IMR-90 (cell line): ENCODE data around the gene SERPINA3. TPM values are rescaled to one million over a fixed set of nuclear protein-coding genes. Genes with fewer than 3 reads are reported as not detected.

Experiments
- ATAC-seq: fragments of 200-7000 bp; cut with Tn5 transposase; 2 replicates; pipeline ENCODE4 v1.9.1; 2020; ENCODE audit warnings: low read depth, mild to moderate bottlenecking, moderate library complexity
- BruUV-seq: library from RNA; stranded (reverse); fragments of 400-500 nt; replicated peaks from 2 replicates; lab custom pipeline; 2021; lab: Mats Ljungman, UMichigan
- CTCF ChIA-PET: fragments of 300-600 bp; formaldehyde crosslinking; extraction: SDS; loops from one replicate; lab custom pipeline; 2021; ENCODE audit warnings: antibody characterized with exemption; lab: Yijun Ruan, JAX
- POLR2A ChIA-PET: fragments of 300-600 bp; sonication (Branson Sonifier 250); formaldehyde crosslinking; loops from one replicate; lab custom pipeline; 2022; ENCODE audit warnings: antibody characterized with exemption; ENCODE audit not compliant: unreplicated experiment; lab: Charles Lee
- DNase-seq: peaks from one replicate; pipeline ENCODE4 v3.0.0; 2013
- H2AFZ ChIP-seq: replicated peaks from 2 replicates; pipeline ENCODE3; 2013; ENCODE audit warnings: low read length, mild to moderate bottlenecking; ENCODE audit not compliant: poor library complexity
- H2AK5ac ChIP-seq: 2 replicates; pipeline ENCODE4 v1.6.1; 2013; ENCODE audit warnings: low read depth, low read length, inconsistent platforms
- H2AK9ac ChIP-seq: replicated peaks from 2 replicates; pipeline ENCODE3; 2013; ENCODE audit warnings: mild to moderate bottlenecking, low read depth, low read length, moderate library complexity; ENCODE audit not compliant: poor library complexity
- H2BK120ac ChIP-seq: 2 replicates; pipeline ENCODE4 v1.6.1; 2013; ENCODE audit warnings: low read depth, low read length, inconsistent platforms
- H2BK15ac ChIP-seq: 3 replicates; pipeline ENCODE4 v1.6.1; 2013; ENCODE audit warnings: low read depth, low read length, inconsistent platforms
- H2BK20ac ChIP-seq: 2 replicates; pipeline ENCODE4 v1.6.1; 2013; ENCODE audit warnings: low read depth, mild to moderate bottlenecking, inconsistent platforms, low read length, moderate library complexity
- H2BK5ac ChIP-seq: 2 replicates; pipeline ENCODE4 v1.6.1; 2013; ENCODE audit warnings: mild to moderate bottlenecking, low read depth, low read length, inconsistent platforms; ENCODE audit not compliant: poor library complexity, severe bottlenecking
- H3K14ac ChIP-seq: replicated peaks from 2 replicates; pipeline ENCODE4 v1.6.1; 2013; ENCODE audit warnings: low read depth, low read length, inconsistent platforms
- H3K18ac ChIP-seq: 2 replicates; pipeline ENCODE4 v1.6.1; 2013; ENCODE audit warnings: low read depth, low read length, control low read depth
- H3K23ac ChIP-seq: 2 replicates; pipeline ENCODE4 v1.6.1; 2013; ENCODE audit warnings: low read depth, low read length, inconsistent platforms
- H3K27ac ChIP-seq: 2 replicates; pipeline ENCODE4 v1.5.1; 2013; ENCODE audit warnings: mild to moderate bottlenecking, control low read depth, low read length; ENCODE audit not compliant: insufficient read depth
- H3K27me3 ChIP-seq: 2 replicates; pipeline ENCODE4 v1.6.1; 2013; ENCODE audit warnings: low read length; ENCODE audit not compliant: control insufficient read depth, insufficient read depth
- H3K36me3 ChIP-seq: 2 replicates; pipeline ENCODE4 v1.6.1; 2013; ENCODE audit warnings: low read length, mixed read lengths; ENCODE audit not compliant: control insufficient read depth, insufficient read depth
- H3K4ac ChIP-seq: 2 replicates; pipeline ENCODE4 v1.6.1; 2013; ENCODE audit warnings: low read depth, low read length, inconsistent platforms
- H3K4me1 ChIP-seq: 2 replicates; pipeline ENCODE4 v1.6.1; 2013; ENCODE audit warnings: low read length, mixed read lengths; ENCODE audit not compliant: control insufficient read depth, insufficient read depth
- H3K4me2 ChIP-seq: 2 replicates; pipeline ENCODE4 v1.6.1; 2013; ENCODE audit warnings: low read depth, mild to moderate bottlenecking, control low read depth, low read length, moderate library complexity
- H3K4me3 ChIP-seq: 2 replicates; pipeline ENCODE4 v1.5.1; 2013; ENCODE audit warnings: low read depth, mild to moderate bottlenecking, control low read depth, low read length, moderate library complexity; ENCODE audit not compliant: insufficient read depth
- H3K56ac ChIP-seq: 2 replicates; pipeline ENCODE4 v1.6.1; 2013; ENCODE audit warnings: low read length, inconsistent platforms; ENCODE audit not compliant: insufficient read depth; ENCODE audit errors: extremely low read depth
- H3K79me1 ChIP-seq, 2 experiments: 2 replicates each; pipeline ENCODE4 v1.6.1; 2013; ENCODE audit warnings: low read length in 2 of 2, inconsistent platforms in 1 of 2, low read depth in 1 of 2
- H3K9ac ChIP-seq: 2 replicates; pipeline ENCODE4 v1.6.1; 2013; ENCODE audit warnings: low read depth, low read length, control low read depth
- H3K9me1 ChIP-seq: 2 replicates; pipeline ENCODE4 v1.6.1; 2013; ENCODE audit warnings: low read length, inconsistent platforms; ENCODE audit not compliant: insufficient read depth
- H3K9me3 ChIP-seq: 2 replicates; pipeline ENCODE4 v1.6.1; 2013; ENCODE audit warnings: low read length; ENCODE audit not compliant: control insufficient read depth, insufficient read depth
- H4K20me1 ChIP-seq: 2 replicates; pipeline ENCODE4 v1.6.1; 2013; ENCODE audit warnings: low read length, inconsistent platforms; ENCODE audit not compliant: insufficient read depth
- H4K5ac ChIP-seq: 2 replicates; pipeline ENCODE4 v1.6.1; 2013; ENCODE audit warnings: mild to moderate bottlenecking, low read depth, low read length, control low read depth
- H4K8ac ChIP-seq, 2 experiments: 2 replicates each; pipeline ENCODE4 v1.6.1; 2013; ENCODE audit warnings: low read depth in 2 of 2, low read length in 2 of 2, control low read depth in 1 of 2, inconsistent platforms in 1 of 2
- H4K91ac ChIP-seq: 2 replicates; pipeline ENCODE4 v1.6.1; 2013; ENCODE audit warnings: low read depth, low read length, inconsistent platforms; ENCODE audit not compliant: insufficient read depth
- BHLHE40 ChIP-seq: fragments of 150-350 bp; IDR thresholded peaks from 2 replicates; pipeline ENCODE4 v1.6.1; 2016; ENCODE audit warnings: mild to moderate bottlenecking, low read depth, low read length
- CEBPB ChIP-seq: IDR thresholded peaks from 2 replicates; pipeline ENCODE4 v1.6.1; 2012; ENCODE audit warnings: low read depth, low read length, improper control_type of control experiment
- CHD1 ChIP-seq: IDR thresholded peaks from 2 replicates; pipeline ENCODE4 v1.6.1; 2012; ENCODE audit warnings: low read depth, low read length, improper control_type of control experiment
- CTCF ChIP-seq: conservative IDR thresholded peaks from 2 replicates; pipeline ENCODE4 v1.5.1; 2012; ENCODE audit warnings: mild to moderate bottlenecking, low read depth, low read length, improper control_type of control experiment
- ELK1 ChIP-seq: fragments of 150-350 bp; IDR thresholded peaks from 2 replicates; pipeline ENCODE4 v1.6.1; 2016; ENCODE audit warnings: low read depth, mild to moderate bottlenecking, low read length, moderate library complexity, borderline replicate concordance
- FOS ChIP-seq: fragments of 150-350 bp; IDR thresholded peaks from 2 replicates; pipeline ENCODE4 v1.6.1; 2016; ENCODE audit warnings: low read depth, low read length
- MAFK ChIP-seq: IDR thresholded peaks from 2 replicates; pipeline ENCODE4 v1.6.1; 2012; ENCODE audit warnings: low read depth, low read length, improper control_type of control experiment
- MXI1 ChIP-seq: IDR thresholded peaks from 2 replicates; pipeline ENCODE4 v1.6.1; 2012; ENCODE audit warnings: low read depth, mild to moderate bottlenecking, low read length, moderate library complexity, borderline replicate concordance
- NFE2L2 ChIP-seq: fragments of 150-350 bp; IDR thresholded peaks from 2 replicates; pipeline ENCODE4 v1.6.1; 2016; ENCODE audit warnings: low read depth, mild to moderate bottlenecking, low read length
- RAD21 ChIP-seq: IDR thresholded peaks from 2 replicates; pipeline ENCODE4 v1.6.1; 2012; ENCODE audit warnings: low read length, improper control_type of control experiment
- RCOR1 ChIP-seq: IDR thresholded peaks from 2 replicates; pipeline ENCODE4 v1.6.1; 2012; ENCODE audit warnings: mild to moderate bottlenecking, low read length, improper control_type of control experiment; ENCODE audit not compliant: insufficient replicate concordance
- RFX5 ChIP-seq: IDR thresholded peaks from 2 replicates; pipeline ENCODE4 v1.8.0; 2012; ENCODE audit warnings: low read depth, mild to moderate bottlenecking, low read length, moderate library complexity
- SMC3 ChIP-seq: fragments of 150-350 bp; IDR thresholded peaks from 2 replicates; pipeline ENCODE4 v1.6.1; 2016; ENCODE audit warnings: low read depth, mild to moderate bottlenecking, antibody characterized with exemption, low read length, moderate library complexity
- USF2 ChIP-seq: fragments of 150-350 bp; IDR thresholded peaks from 2 replicates; pipeline ENCODE4 v1.6.1; 2017; ENCODE audit warnings: mild to moderate bottlenecking, antibody characterized with exemption, low read length, low read depth
- WGBS, 2 experiments: methylation state at CpG; one replicate each; pipeline versions ENCODE4 v1.1.5 to v1.1.7; 2013; ENCODE audit warnings: missing lambda C conversion rate in 2 of 2; ENCODE audit not compliant: insufficient read length in 1 of 2; ENCODE audit errors: extremely low coverage in 2 of 2; 5-methylcytosine and 5-hydroxymethylcytosine counted together
- dilution Hi-C: fragments of 300-500 bp; cut with HindIII; formaldehyde crosslinking; loops from one replicate; pipeline ENCODE4 v1.14.3; 2018; ENCODE audit warnings: low sequenced_read_pairs; ENCODE audit not compliant: unreplicated experiment
- in situ Hi-C: fragments of 300-500 bp; cut with MboI; formaldehyde crosslinking; loops from 3 replicates; pipeline ENCODE4 v1.14.3; 2019; ENCODE audit warnings: low sequenced_read_pairs, inconsistent platforms, mixed read lengths
- intact Hi-C: fragments of 100-400 bp; cut with micrococcal nuclease; formaldehyde crosslinking; loops from 2 replicates; pipeline ENCODE4 v1.10.0; 2022
- polyA plus RNA-seq, 3 experiments: library from polyadenylated mRNA; depleted of rRNA; stranded (reverse); fragments of >200 nt; gene quantifications; 2 replicates each; pipeline ENCODE4 v1.2.3, GENCODE V29; 2012; ENCODE audit warnings: low replicate concordance in 1 of 3
- total RNA-seq: library from RNA; depleted of rRNA; stranded (reverse); fragments of >200 nt; gene quantifications from 2 replicates; pipeline ENCODE4 v1.2.3, GENCODE V29; 2012

SERPINA3 gene
- total and polyA plus RNA-seq, 2 of the 4 experiments (the other 2 are of a cell fraction): 0.36 to 0.48 TPM

- H3K27ac ChIP-seq: no peak overlapping the region
- H3K23ac ChIP-seq: no peak overlapping the region
- H3K27me3 ChIP-seq: peaks cover 6% of the 10 kb centered on the region; the same call in 1 of the 2 replicates
- H4K5ac ChIP-seq: no peak overlapping the region
- no peaks in the 10 kb centered on the region for H3K9me3 ChIP-seq
- no peak overlapping the region for H3K56ac ChIP-seq
- no peaks in the 10 kb centered on the region for H3K4me1 ChIP-seq
- no peak overlapping the region for H2AK5ac ChIP-seq
- H4K91ac ChIP-seq: no peak overlapping the region
- H2BK5ac ChIP-seq: no peak overlapping the region
- DNase-seq (no peak), ATAC-seq (no peak)
- no peak overlapping the region for H2AK9ac ChIP-seq
- no peaks in the 10 kb centered on the region for H3K36me3 ChIP-seq
- H2BK20ac ChIP-seq: no peak overlapping the region
- ChIA-PET POLR2A (no interaction called here), CTCF (no interaction called here)
- H3K4me3 ChIP-seq: no peak overlapping the region
- H3K4ac ChIP-seq: no peak overlapping the region
- no peak overlapping the region for H3K9ac ChIP-seq
- in situ Hi-C loops (no loop called here), intact Hi-C loops (no loop called here), dilution Hi-C loops (no loop called here)
- no peaks in the 10 kb centered on the region for H3K9me1 ChIP-seq
- TF ChIP-seq CHD1 (no peak), CEBPB (no peak), RCOR1 (no peak), MAFK (no peak), ELK1 (no peak), FOS (no peak), RAD21 (no peak), MXI1 (no peak), NFE2L2 (no peak), USF2 (no peak), BHLHE40 (no peak), CTCF (no peak), RFX5 (no peak), SMC3 (no peak)
- no peak overlapping the region for H2AFZ ChIP-seq
- no peaks in the 10 kb centered on the region for H3K79me1 ChIP-seq
- no peaks in the 10 kb centered on the region for H4K20me1 ChIP-seq
- WGBS, 2 experiments: no CpG with 5 or more reads among the region's 1 CpG
- H3K14ac ChIP-seq: no peak overlapping the region
- BruUV-seq: no TSS peak
- H4K8ac ChIP-seq: no peak overlapping the region
- H3K4me2 ChIP-seq: no peak overlapping the region
- H2BK120ac ChIP-seq: no peak overlapping the region
- no peak overlapping the region for H2BK15ac ChIP-seq
- no peak overlapping the region for H3K18ac ChIP-seq
Observed at GRCh38 chr14:94635154-94635553, 23.0 kb downstream of the SERPINA3 start.
